Omental fat pad (tissue), 4 donors: Measurements from ENCODE around the gene LSM2. TPM values are rescaled to one million over a fixed set of nuclear protein-coding genes. Genes with fewer than 3 reads are reported as not detected.
"Not testable (repeated sequence)": the region's sequence is repeated elsewhere in the genome, so short reads cannot be mapped to it uniquely, and the experiment has no call there.

ENCODE experiments used
- ATAC-seq: fragments of 150-250 bp; one replicate; pipeline ENCODE4 v1.9.1; 2016; ENCODE audit warnings: mild to moderate bottlenecking, moderate library complexity; ENCODE audit not compliant: low FRiP score
- DNase-seq: peaks from one replicate; pipeline ENCODE4 v3.0.0-alpha.2; 2019; ENCODE audit warnings: low spot score
- CTCF ChIP-seq, 3 donors: fragments of 450-650 bp; IDR thresholded peaks; one replicate each; pipeline ENCODE4 v1.5.1; 2016 to 2017; ENCODE audit warnings: antibody characterized with exemption in 3 of 3, mild to moderate bottlenecking in 3 of 3, moderate library complexity in 2 of 3
- total RNA-seq, 4 donors: library from RNA; depleted of rRNA; stranded (reverse); fragments of >200 nt; gene quantifications; one replicate each; pipeline ENCODE4 v1.1.0, GENCODE V29; 2016

Gene LSM2
- total RNA-seq, 4 donors from 2014 or later, result 19.8 to 35.1 (median 30.4) TPM

- DNase-seq, result no peak
- ATAC-seq, result no peak
- TF ChIP-seq CTCF (IDR thresholded peaks at IDR 0.05), result no peak
These were observed 7.0 kb downstream of the LSM2 start for GRCh38 chr6:31799781-31800180.

DNA sequence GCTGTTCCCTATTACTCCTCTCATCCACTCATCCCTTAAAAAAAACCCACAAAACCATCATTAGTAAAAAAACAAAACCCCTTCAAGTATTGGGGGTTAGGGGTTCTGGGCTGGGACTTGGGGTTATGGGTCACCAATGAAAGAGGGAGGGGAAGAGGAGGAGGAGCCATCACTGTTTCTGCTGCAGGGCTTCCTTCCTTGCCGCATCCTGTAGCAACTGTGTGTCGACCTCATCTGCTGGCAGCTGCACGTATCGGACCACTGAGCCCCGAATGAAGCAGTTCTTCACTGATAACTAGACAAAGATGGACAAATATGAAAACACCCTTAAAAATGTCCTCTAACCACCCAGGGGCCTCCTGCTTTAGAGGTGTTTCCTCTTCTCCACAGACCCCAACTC, 9.2 kb downstream of the LSM2 start:
- no peak for ATAC-seq
- TF ChIP-seq CTCF (IDR thresholded peaks at IDR 0.05), result no peak
- no peak for DNase-seq

GRCh38 chr6:31796993-31797385, 9.8 kb downstream of the LSM2 start:
- ATAC-seq (no peak), DNase-seq (no peak)
- TF ChIP-seq CTCF (IDR thresholded peaks at IDR 0.05), result no peak

- ATAC-seq (peak; percentile 95), DNase-seq (peak; percentile 59)
- TF ChIP-seq CTCF (IDR thresholded peaks at IDR 0.05), result peak in 2 of 3 donors; percentile 3 to 92
These were observed 11.0 kb downstream of the LSM2 start, which contains the start of gene VARS1 for GRCh38 chr6:31795616-31796298. Gene VARS1 (minus strand): TSS chr6:31795752. CDS start chr6:31795217, 535 bp downstream.

DNA sequence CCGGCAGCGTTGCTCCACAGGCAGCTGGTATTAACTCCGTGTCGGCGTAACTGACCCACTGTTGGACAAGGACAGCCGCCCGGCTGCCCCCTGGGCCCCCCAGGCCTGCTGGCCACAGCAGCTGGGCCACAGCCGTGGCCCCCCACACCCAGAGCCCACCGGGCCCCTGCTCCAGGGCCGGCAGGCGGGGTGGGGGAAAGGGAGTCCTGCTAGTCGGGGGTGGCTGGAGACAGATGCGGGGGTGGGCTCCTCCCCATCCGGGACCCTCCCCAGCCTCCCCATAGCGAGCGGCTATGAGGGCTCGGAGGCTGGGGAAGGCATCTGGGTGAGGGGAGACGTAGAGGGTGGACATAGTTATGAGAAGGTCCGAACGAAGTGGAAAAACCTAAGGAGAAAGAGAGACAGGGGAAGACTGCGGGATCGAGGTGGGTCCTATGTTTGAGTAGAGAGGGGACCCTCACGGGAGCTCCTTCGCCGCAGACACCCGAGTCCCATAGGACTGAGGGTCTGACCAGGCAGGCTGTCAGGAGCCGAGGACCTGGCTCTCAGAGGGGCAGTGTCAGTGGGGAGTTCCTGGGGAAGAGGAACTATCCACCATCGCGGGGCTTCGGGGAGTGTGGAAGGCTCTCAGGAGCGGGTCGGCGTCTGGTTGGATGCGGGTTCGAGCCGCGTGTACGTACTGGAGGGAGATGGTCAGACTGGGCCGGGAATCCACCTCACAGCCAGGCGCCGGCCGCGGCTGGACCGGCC, 11.7 kb downstream of the LSM2 start:
- no peak for TF ChIP-seq CTCF (IDR thresholded peaks at IDR 0.05)
- no peak for DNase-seq
- peak; percentile 17 for ATAC-seq

DNA sequence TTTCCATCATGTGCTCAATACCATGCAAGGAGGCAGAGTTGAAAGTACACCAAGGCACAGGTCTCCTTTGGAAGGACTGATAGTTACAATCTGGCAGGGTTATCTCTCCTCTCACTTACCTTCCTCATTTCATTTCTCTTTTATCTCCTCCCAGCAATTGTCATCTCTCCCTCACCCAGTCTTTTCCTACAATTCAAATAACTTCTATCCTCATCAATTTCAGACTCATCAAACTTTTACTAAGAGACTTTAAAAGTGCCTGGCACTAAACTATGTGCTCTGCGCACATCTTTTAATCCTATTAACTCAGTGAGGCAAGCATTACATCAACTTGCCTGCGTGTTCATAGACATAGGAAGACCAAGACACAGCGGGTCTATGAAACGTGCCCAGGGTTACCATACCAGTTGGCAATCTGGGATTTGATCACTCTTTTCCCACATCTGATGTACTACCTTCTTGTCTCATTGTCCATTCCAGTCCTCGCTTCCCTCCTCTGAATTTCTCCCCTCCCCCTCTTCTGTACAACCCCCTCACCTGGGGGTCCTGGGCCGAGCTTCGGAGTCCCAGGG, 12.4 kb downstream of the LSM2 start:
- DNase-seq, result no peak
- no peak for TF ChIP-seq CTCF (IDR thresholded peaks at IDR 0.05)
- ATAC-seq, result no peak

- ATAC-seq, DNase-seq: not testable (repeated sequence)
These were observed 12.9 kb downstream of the LSM2 start for GRCh38 chr6:31793927-31794245.
